ENCODE data around the gene RBM7. TPM values are rescaled to one million over a fixed set of nuclear protein-coding genes. Genes with fewer than 3 reads are reported as not detected.

The RBM7 gene
- total RNA-seq, 2 donors from 2014 or later, result 19.1 to 24.4 TPM

DNA sequence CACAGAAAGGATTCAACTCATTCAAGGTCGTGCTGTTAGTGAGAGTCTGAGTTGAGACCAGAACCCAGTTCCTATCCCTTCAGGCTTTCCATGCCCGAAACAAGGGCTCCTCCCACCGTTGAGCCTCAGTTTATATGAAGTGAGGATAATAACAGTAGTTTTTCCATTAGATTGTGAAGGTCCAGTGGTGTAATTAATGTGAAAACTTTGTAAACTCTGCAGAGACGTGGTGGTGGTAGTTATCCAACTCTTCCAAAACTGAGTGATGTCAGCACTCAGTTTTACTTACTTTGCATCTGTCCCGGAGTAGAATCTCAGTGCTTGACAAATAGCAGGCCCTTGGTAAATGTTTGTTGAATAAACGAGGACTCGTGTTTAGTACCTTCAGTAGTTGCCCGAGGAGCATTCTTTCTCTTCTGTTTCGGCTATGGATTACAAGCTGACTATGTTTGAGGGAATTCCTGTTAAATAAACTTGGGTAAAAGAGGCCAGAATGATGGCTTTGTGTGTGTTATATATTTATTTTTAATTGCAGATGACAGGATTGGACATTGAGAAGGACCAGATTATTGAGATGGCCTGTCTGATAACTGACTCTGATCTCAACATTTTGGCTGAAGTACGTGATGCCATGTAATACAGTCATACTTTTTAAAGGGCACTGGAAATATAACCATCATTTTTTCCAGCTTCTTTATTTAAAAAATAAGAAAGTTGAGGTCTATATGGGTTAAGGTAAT, 39.8 kb downstream of the RBM7 start:
- no peak for ATAC-seq
- DNase-seq, result no peak
- intact Hi-C loops (cut with DNase I), result loop anchor here in 1 of 2 donors (2.0 kb wide), 1 partner anchor 39 kb away; the partner anchor contains the start of genes C11orf71 and RBM7

DNA sequence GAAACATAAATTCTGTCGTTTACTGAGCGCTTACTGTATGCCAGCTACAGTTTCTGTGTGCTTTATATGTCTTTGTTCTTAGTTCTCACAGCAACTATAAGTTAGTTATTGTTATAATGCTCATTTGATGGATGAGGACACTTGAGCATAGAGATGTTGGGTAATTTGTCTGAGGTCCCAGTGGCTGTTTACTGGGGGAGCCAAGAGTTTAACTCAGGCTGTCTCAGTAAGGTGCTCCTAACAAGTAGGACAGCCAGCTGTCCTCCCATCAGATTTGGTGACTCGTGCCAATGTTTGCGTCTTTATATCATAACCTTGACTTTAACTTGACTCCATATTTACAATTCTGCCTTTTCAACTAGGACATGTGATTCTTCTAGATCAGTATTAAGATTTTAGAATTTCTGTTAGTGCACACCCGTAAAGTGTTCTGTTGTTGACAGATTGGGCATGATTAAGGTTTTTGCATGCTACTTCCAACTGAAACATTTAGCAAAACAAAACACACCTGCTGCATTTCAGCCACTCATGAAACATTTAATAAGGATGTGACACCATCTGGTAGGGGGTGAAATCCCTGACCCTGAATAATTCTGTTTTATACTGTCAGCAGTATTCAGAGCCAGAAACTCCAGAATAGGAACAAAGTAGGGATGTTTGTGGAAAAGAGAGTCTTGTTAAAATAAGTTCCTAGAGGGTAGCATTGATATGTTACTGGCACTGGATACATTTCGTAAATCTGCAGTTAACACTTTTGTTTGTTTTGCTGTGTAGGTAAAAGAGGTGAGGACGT, 40.7 kb downstream of the RBM7 start:
- DNase-seq, result no peak
- intact Hi-C loops (cut with DNase I), result loop anchor here in 1 of 2 donors (2.0 kb wide), 1 partner anchor 40 kb away; the partner anchor contains the start of genes C11orf71 and RBM7
- ATAC-seq, result no peak

GRCh38 chr11:114441921-114442320, 41.5 kb downstream of the RBM7 start:
- intact Hi-C loops (cut with DNase I), result loop anchor here in 1 of 2 donors (2.0 kb wide), 1 partner anchor 41 kb away; the partner anchor contains the start of genes C11orf71 and RBM7
- ATAC-seq (no peak), DNase-seq (no peak)

DNA sequence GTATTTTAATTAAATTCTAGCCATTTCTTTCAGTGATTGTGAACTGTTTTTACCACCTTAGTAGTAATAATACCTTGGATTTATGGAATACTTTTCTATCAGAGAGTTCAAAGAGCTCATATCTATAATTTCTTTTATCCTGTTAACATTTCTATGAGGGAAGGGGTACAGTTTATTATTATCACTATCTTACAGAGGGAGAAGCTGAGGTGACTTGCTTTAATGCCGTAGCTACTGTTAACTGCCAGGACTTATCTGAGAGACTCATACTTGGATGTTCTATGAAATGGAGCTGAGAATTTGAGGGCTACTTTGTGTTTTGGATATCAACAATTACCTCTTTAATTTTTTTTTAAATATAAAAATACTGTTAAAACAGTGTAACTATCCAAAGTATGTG, 42.1 kb downstream of the RBM7 start:
- DNase-seq (no peak), ATAC-seq (no peak)
- intact Hi-C loops (cut with DNase I), result no loop called here

DNA sequence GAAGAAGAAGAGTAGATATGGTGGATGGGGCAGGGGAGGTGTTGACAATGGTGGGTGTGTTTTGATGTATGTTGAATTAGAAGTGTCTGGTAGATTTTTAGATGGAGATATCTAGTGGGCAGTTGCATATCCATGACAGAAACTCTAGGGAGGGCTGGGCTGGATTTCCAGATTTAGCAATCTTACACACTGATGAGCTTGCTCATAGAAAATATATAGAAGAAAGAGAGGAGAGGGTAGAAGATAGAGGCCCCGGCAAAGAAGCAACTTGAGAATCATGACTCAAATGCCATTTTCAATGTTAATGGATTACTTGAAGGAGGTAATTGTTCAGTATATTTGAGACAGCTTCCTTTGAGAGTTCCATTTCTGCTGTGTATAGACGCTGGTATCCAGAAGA, 47.0 kb downstream of the RBM7 start:
- intact Hi-C loops (cut with DNase I), result no loop called here
- no peak for ATAC-seq
- no peak for DNase-seq

DNA sequence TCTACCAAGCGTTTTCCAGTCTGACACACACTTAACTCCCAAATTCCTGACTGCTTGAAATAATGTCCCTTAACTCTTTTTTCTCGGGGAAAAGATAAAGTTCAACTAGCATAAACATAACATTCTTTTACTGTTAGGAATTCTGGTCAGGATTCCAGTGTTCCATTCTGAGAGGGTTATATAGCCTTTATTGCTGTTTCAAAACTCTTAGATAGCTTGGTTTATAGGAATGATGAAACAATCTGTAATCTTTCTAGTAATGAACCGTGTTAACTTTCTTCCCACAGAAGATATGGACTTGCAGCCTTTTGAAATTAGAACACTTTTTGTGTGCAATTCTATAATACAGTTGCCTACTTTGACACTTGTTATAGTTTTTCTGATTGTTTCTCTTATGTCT, 47.4 kb downstream of the RBM7 start:
- no peak for ATAC-seq

GRCh38 chr11:114448749-114449482, 48.5 kb downstream of the RBM7 start:
- intact Hi-C loops (cut with DNase I), result no loop called here
- DNase-seq (no peak), ATAC-seq (no peak)

More for the DNA sequence above, 47.4 kb downstream of the RBM7 start:
- intact Hi-C loops (cut with DNase I), result no loop called here
- DNase-seq, result no peak

DNA sequence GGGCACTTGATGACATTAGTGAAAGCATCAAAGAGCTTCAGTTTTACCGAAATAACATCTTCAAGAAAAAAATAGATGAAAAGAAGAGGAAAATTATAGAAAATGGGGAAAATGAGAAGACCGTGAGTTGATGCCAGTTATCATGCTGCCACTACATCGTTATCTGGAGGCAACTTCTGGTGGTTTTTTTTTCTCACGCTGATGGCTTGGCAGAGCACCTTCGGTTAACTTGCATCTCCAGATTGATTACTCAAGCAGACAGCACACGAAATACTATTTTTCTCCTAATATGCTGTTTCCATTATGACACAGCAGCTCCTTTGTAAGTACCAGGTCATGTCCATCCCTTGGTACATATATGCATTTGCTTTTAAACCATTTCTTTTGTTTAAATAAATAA, 49.4 kb downstream of the RBM7 start:
- DNase-seq, result no peak
- intact Hi-C loops (cut with DNase I), result no loop called here
- ATAC-seq, result no peak

- intact Hi-C loops (cut with DNase I), result no loop called here
- DNase-seq (no peak), ATAC-seq (no peak)
Observed at GRCh38 chr11:114452399-114452798, 51.9 kb downstream of the RBM7 start.

Other genes with a start within 250 kb of the RBM7 start
- 100 to 1,000 TPM; 119 to 298 TPM for gene NNMT, start 104.3 kb upstream of the RBM7 start, total RNA-seq
- gene C11orf71, start 155 bp upstream of the RBM7 start, total RNA-seq, result 1 to 10 TPM; 5.6 to 9.9 TPM
- gene REXO2, start 38.8 kb downstream of the RBM7 start, total RNA-seq, result 100 to 1,000 TPM in 1 of 2 donors, 10 to 100 TPM in 1; 92.7 to 112 TPM
- gene NXPE1, start 159.2 kb downstream of the RBM7 start, total RNA-seq, result not detected
- not detected for gene NXPE4, start 195.1 kb downstream of the RBM7 start, total RNA-seq

Data from left cardiac atrium (tissue), 4 donors.